Mesendoderm (in vitro differentiated cells): ENCODE data around the gene IFITM2.

Source experiments
- DNase-seq: peaks from one replicate; pipeline ENCODE4 v3.0.0; 2013
- H2AK5ac ChIP-seq: 2 replicates; pipeline ENCODE4 v1.6.1; 2013; ENCODE audit warnings: low read length, inconsistent platforms
- H2BK120ac ChIP-seq: 2 replicates; pipeline ENCODE4 v1.6.1; 2013; ENCODE audit warnings: low read depth, mild to moderate bottlenecking, low read length, moderate library complexity, mixed read lengths
- H2BK15ac ChIP-seq: replicated peaks from 2 replicates; pipeline ENCODE4 v1.6.1; 2013; ENCODE audit warnings: low read depth, mild to moderate bottlenecking, moderate library complexity
- H2BK5ac ChIP-seq: 2 replicates; pipeline ENCODE4 v1.6.1; 2013; ENCODE audit warnings: low read length, inconsistent platforms
- H3K18ac ChIP-seq: 2 replicates; pipeline ENCODE4 v1.6.1; 2013; ENCODE audit warnings: mild to moderate bottlenecking, low read length, mixed read lengths
- H3K23ac ChIP-seq: one replicate; pipeline ENCODE4 v1.6.1; 2013; ENCODE audit warnings: low read length
- H3K27ac ChIP-seq: 2 replicates; pipeline ENCODE4 v1.5.1; 2013; ENCODE audit warnings: low read depth, mild to moderate bottlenecking, inconsistent platforms, low read length, moderate library complexity
- H3K27me3 ChIP-seq: 2 replicates; pipeline ENCODE4 v1.6.1; 2013; ENCODE audit warnings: low read length, control low read depth, mild to moderate bottlenecking, inconsistent platforms; ENCODE audit not compliant: insufficient read depth, poor library complexity
- H3K36me3 ChIP-seq: 2 replicates; pipeline ENCODE4 v1.6.1; 2013; ENCODE audit warnings: low read length, inconsistent platforms; ENCODE audit not compliant: control insufficient read depth, insufficient read depth
- H3K4ac ChIP-seq: one replicate; pipeline ENCODE4 v1.6.1; 2013; ENCODE audit warnings: low read depth, mild to moderate bottlenecking, low read length, moderate library complexity
- H3K4me1 ChIP-seq: 2 replicates; pipeline ENCODE4 v1.6.1; 2013; ENCODE audit warnings: low read depth, low read length, inconsistent platforms; ENCODE audit not compliant: control insufficient read depth
- H3K4me2 ChIP-seq: 2 replicates; pipeline ENCODE4 v1.6.1; 2013; ENCODE audit warnings: low read length
- H3K4me3 ChIP-seq: 2 replicates; pipeline ENCODE4 v1.5.1; 2013; ENCODE audit warnings: mild to moderate bottlenecking, low read length
- H3K56ac ChIP-seq: one replicate; pipeline ENCODE4 v1.6.1; 2013; ENCODE audit warnings: low read length
- H3K79me1 ChIP-seq: 2 replicates; pipeline ENCODE4 v1.6.1; 2013; ENCODE audit warnings: low read length, inconsistent platforms
- H3K79me2 ChIP-seq: 2 replicates; pipeline ENCODE4 v1.6.1; 2013; ENCODE audit warnings: mild to moderate bottlenecking, low read length; ENCODE audit not compliant: control insufficient read depth, insufficient read depth
- H3K9ac ChIP-seq: 2 replicates; pipeline ENCODE4 v1.6.1; 2013; ENCODE audit warnings: low read length, inconsistent platforms
- H4K5ac ChIP-seq: one replicate; pipeline ENCODE4 v1.6.1; 2013; ENCODE audit warnings: low read length
- H4K8ac ChIP-seq: one replicate; pipeline ENCODE4 v1.6.1; 2013; ENCODE audit warnings: low read depth, mild to moderate bottlenecking, control low read depth, low read length, moderate library complexity
- WGBS: extraction: QIAGEN DNeasy Blood & Tissue Kit; methylation state at CpG from one replicate; pipeline ENCODE4 v1.1.7; 2013; ENCODE audit warnings: low lambda C conversion rate, missing lambda C conversion rate; ENCODE audit not compliant: insufficient coverage; ENCODE audit errors: extremely low coverage; 5-methylcytosine and 5-hydroxymethylcytosine counted together

IFITM2 gene

GRCh38 chr11:350723-351255, 43.2 kb downstream of the IFITM2 start:
- WGBS: no CpG with 5 or more reads among the region's 18 CpGs
- H3K4me3 ChIP-seq: no peak overlapping the region

GRCh38 chr11:351411-351810, 43.8 kb downstream of the IFITM2 start:
- peaks cover 8% of the 10 kb centered on the region for H3K4me1 ChIP-seq
- no peaks in the 10 kb centered on the region for H3K79me2 ChIP-seq
- H2BK15ac ChIP-seq: no peak overlapping the region
- H3K4me2 ChIP-seq: no peak overlapping the region
- H3K4ac ChIP-seq: no peak overlapping the region
- WGBS: no CpG with 5 or more reads among the region's 14 CpGs
- DNase-seq: no peak
- no peak overlapping the region for H3K27ac ChIP-seq
- no peak overlapping the region for H2AK5ac ChIP-seq
- H3K4me3 ChIP-seq: no peak overlapping the region
- H3K56ac ChIP-seq: peak overlapping the region; percentile 42
- H4K5ac ChIP-seq: no peak overlapping the region
- no peaks in the 10 kb centered on the region for H3K27me3 ChIP-seq
- no peaks in the 10 kb centered on the region for H3K79me1 ChIP-seq
- H3K36me3 ChIP-seq: no peaks in the 10 kb centered on the region
- no peak overlapping the region for H3K9ac ChIP-seq
- H3K18ac ChIP-seq: peak overlapping the region; percentile 64
- H3K23ac ChIP-seq: no peak overlapping the region
- H2BK120ac ChIP-seq: peak overlapping the region; percentile 66
- H2BK5ac ChIP-seq: no peak overlapping the region
- H4K8ac ChIP-seq: no peak overlapping the region

More at GRCh38 chr11:350723-351255, 43.2 kb downstream of the IFITM2 start:
- H2BK120ac ChIP-seq: peak overlapping the region; percentile 66
- no peak overlapping the region for H4K5ac ChIP-seq
- H4K8ac ChIP-seq: no peak overlapping the region
- no peak overlapping the region for H2BK15ac ChIP-seq
- no peak overlapping the region for H3K27ac ChIP-seq
- H3K9ac ChIP-seq: peak overlapping the region; percentile 19
- no peaks in the 10 kb centered on the region for H3K79me2 ChIP-seq
- H3K18ac ChIP-seq: peak overlapping the region; percentile 64
- no peaks in the 10 kb centered on the region for H3K79me1 ChIP-seq
- H3K56ac ChIP-seq: peak overlapping the region; percentile 75
- no peak overlapping the region for H2AK5ac ChIP-seq
- no peaks in the 10 kb centered on the region for H3K36me3 ChIP-seq
- no peak overlapping the region for H3K4ac ChIP-seq
- no peak overlapping the region for H3K23ac ChIP-seq
- H3K4me1 ChIP-seq: peaks cover 8% of the 10 kb centered on the region
- peak; percentile 61 for DNase-seq
- no peaks in the 10 kb centered on the region for H3K27me3 ChIP-seq
- H2BK5ac ChIP-seq: no peak overlapping the region
- no peak overlapping the region for H3K4me2 ChIP-seq

- H3K4me3 ChIP-seq: no peak overlapping the region
- H2AK5ac ChIP-seq: no peak overlapping the region
- no CpG with 5 or more reads among the region's 12 CpGs for WGBS
- H3K56ac ChIP-seq: peak overlapping the region; percentile 12
- H3K4me1 ChIP-seq: peaks cover 8% of the 10 kb centered on the region
- no peak overlapping the region for H3K4ac ChIP-seq
- H3K27ac ChIP-seq: no peak overlapping the region
- H3K9ac ChIP-seq: no peak overlapping the region
- no peak overlapping the region for H4K5ac ChIP-seq
- H3K23ac ChIP-seq: no peak overlapping the region
- H3K4me2 ChIP-seq: no peak overlapping the region
- H3K18ac ChIP-seq: no peak overlapping the region
- no peak for DNase-seq
- H2BK15ac ChIP-seq: no peak overlapping the region
- H4K8ac ChIP-seq: no peak overlapping the region
- H3K27me3 ChIP-seq: no peaks in the 10 kb centered on the region
- H3K79me2 ChIP-seq: no peaks in the 10 kb centered on the region
- no peak overlapping the region for H2BK5ac ChIP-seq
- no peak overlapping the region for H2BK120ac ChIP-seq
- no peaks in the 10 kb centered on the region for H3K36me3 ChIP-seq
- H3K79me1 ChIP-seq: no peaks in the 10 kb centered on the region
Observed at GRCh38 chr11:352456-353031, 44.9 kb downstream of the IFITM2 start.

GRCh38 chr11:353179-353873, 45.7 kb downstream of the IFITM2 start:
- DNase-seq: peak; percentile 57
- Histone ChIP-seq H3K4me3 (no peak overlapping the region), H2AK5ac (no peak overlapping the region), H3K4ac (no peak overlapping the region), H3K79me2 (no peaks in the 10 kb centered on the region), H4K5ac (no peak overlapping the region), H3K9ac (no peak overlapping the region), H3K27ac (no peak overlapping the region), H2BK15ac (no peak overlapping the region), H3K23ac (no peak overlapping the region), H3K4me2 (no peak overlapping the region), H3K36me3 (no peaks in the 10 kb centered on the region), H3K18ac (no peak overlapping the region), H3K27me3 (no peaks in the 10 kb centered on the region), H3K4me1 (peaks cover 8% of the 10 kb centered on the region), H3K79me1 (no peaks in the 10 kb centered on the region), H2BK5ac (no peak overlapping the region), H2BK120ac (no peak overlapping the region), H3K56ac (no peak overlapping the region), H4K8ac (no peak overlapping the region)
- WGBS: no CpG with 5 or more reads among the region's 16 CpGs

- no peaks in the 10 kb centered on the region for H3K27me3 ChIP-seq
- WGBS: no CpG with 5 or more reads among the region's 76 CpGs
- H3K4me1 ChIP-seq: peaks cover 6% of the 10 kb centered on the region
- peak overlapping the region; percentile 95 for H2BK5ac ChIP-seq
- H2BK15ac ChIP-seq: no peak overlapping the region
- H3K79me2 ChIP-seq: no peaks in the 10 kb centered on the region
- peak overlapping the region; percentile 42 for H3K4me2 ChIP-seq
- H4K5ac ChIP-seq: peak overlapping the region; percentile 94
- H3K9ac ChIP-seq: peak overlapping the region; percentile 87
- peak overlapping the region; percentile 77 for H2BK120ac ChIP-seq
- H3K36me3 ChIP-seq: no peaks in the 10 kb centered on the region
- peak overlapping the region; percentile 95 for H2AK5ac ChIP-seq
- no peak overlapping the region for H3K4me3 ChIP-seq
- H3K79me1 ChIP-seq: no peaks in the 10 kb centered on the region
- H3K56ac ChIP-seq: peak overlapping the region; percentile 95
- H3K18ac ChIP-seq: peak overlapping the region; percentile 95
- no peak overlapping the region for H4K8ac ChIP-seq
- peak overlapping the region; percentile 95 for H3K23ac ChIP-seq
- peak; percentile 98 for DNase-seq
- peak overlapping the region; percentile 97 for H3K4ac ChIP-seq
- H3K27ac ChIP-seq: peak overlapping the region; percentile 98
Observed at GRCh38 chr11:355581-356458, 48.2 kb downstream of the IFITM2 start.
